K562 (cell line): ENCODE measurements around the gene OCSTAMP. TPM values are rescaled to one million over a fixed set of nuclear protein-coding genes. Genes with fewer than 3 reads are reported as not detected.

ENCODE experiments used
- ATAC-seq: fragments of 200-7000 bp; cut with Tn5 transposase; 3 replicates; pipeline ENCODE4 v1.9.1; 2020; ENCODE audit warnings: moderate library complexity
- BruUV-seq: library from RNA; stranded (reverse); fragments of 400-500 nt; replicated peaks from 2 replicates; lab custom pipeline; 2021; lab: Mats Ljungman, UMichigan
- CTCF ChIA-PET: fragments of 300-600 bp; formaldehyde crosslinking; extraction: SDS; loops from one replicate; lab custom pipeline; 2021; ENCODE audit warnings: low intra/inter-chr PET ratio; lab: Yijun Ruan, JAX
- POLR2A ChIA-PET: fragments of 300-600, 350-650 bp; sonication (Branson Sonifier 250); formaldehyde crosslinking; extraction: SDS; loops from one replicate; lab custom pipeline; 2021; ENCODE audit warnings: antibody characterized with exemption, inconsistent platforms; lab: Yijun Ruan, JAX
- DNase-seq, 4 experiments: peaks; one replicate each; pipeline versions ENCODE4 v3.0.0 to v3.0.0-alpha.2; 2011 to 2018; ENCODE audit warnings: low spot score in 3 of 4, mixed read lengths in 3 of 4; ENCODE audit errors: extremely low read depth in 1 of 4
- FAIRE-seq: peaks from 2 replicates; lab custom pipeline; 2011; peaks lifted over from hg19 to GRCh38; lab: Jason Lieb, UNC
- H2AFZ ChIP-seq: 2 replicates; pipeline ENCODE4 v1.6.0; 2011; ENCODE audit warnings: low read depth, low read length, control low read depth, inconsistent platforms
- H3K27ac ChIP-seq: fragments of 200-600 bp; 3 replicates; pipeline ENCODE4 v1.8.0; 2011; ENCODE audit warnings: low read depth, mild to moderate bottlenecking, control low read depth, inconsistent platforms, low read length, moderate library complexity, mixed read lengths; ENCODE audit errors: extremely low read depth
- H3K27me3 ChIP-seq, 2 experiments: fragments of 300-600 bp in 1 of 2; 2 replicates in 1 of 2; 3 replicates in 1 of 2; pipeline versions ENCODE4 v1.6.0 to v1.8.0; 2011; ENCODE audit warnings: inconsistent platforms in 2 of 2, low read length in 2 of 2, mild to moderate bottlenecking in 1 of 2, mixed read lengths in 1 of 2, moderate library complexity in 1 of 2; ENCODE audit not compliant: control insufficient read depth in 2 of 2, insufficient read depth in 2 of 2
- H3K36me3 ChIP-seq: fragments of 300-600 bp; 3 replicates; pipeline ENCODE4 v1.8.0; 2011; ENCODE audit warnings: mild to moderate bottlenecking, low read length, inconsistent platforms; ENCODE audit not compliant: control insufficient read depth, insufficient read depth
- H3K4me1 ChIP-seq, 2 experiments: fragments of 200-600 bp in 1 of 2; replicated peaks in 1 of 2; 2 replicates in 1 of 2; 3 replicates in 1 of 2; pipeline versions ENCODE4 v1.5.1 to v1.8.0; 2011; ENCODE audit warnings: inconsistent platforms in 2 of 2, low read length in 2 of 2, mild to moderate bottlenecking in 1 of 2, mixed read lengths in 1 of 2, moderate library complexity in 1 of 2; ENCODE audit not compliant: control insufficient read depth in 2 of 2, insufficient read depth in 2 of 2
- H3K4me2 ChIP-seq: 2 replicates; pipeline ENCODE4 v1.6.1; 2011; ENCODE audit warnings: low read length, control low read depth, inconsistent platforms, mixed read lengths; ENCODE audit not compliant: insufficient read depth
- H3K4me3 ChIP-seq: fragments of 200-600 bp; sonication (generic), shearing (Covaris generic); 2 replicates; pipeline ENCODE4 v1.5.1; 2016; ENCODE audit warnings: control low read depth, inconsistent platforms
- H3K79me2 ChIP-seq: fragments of 200-600 bp; 3 replicates; pipeline ENCODE4 v1.8.0; 2011; ENCODE audit warnings: low read length, inconsistent platforms; ENCODE audit not compliant: control insufficient read depth, insufficient read depth
- H3K9ac ChIP-seq, 2 experiments: 2 replicates each; pipeline versions ENCODE4 v1.6.0 to v1.6.1; 2011; ENCODE audit warnings: low read depth in 2 of 2, low read length in 2 of 2, control low read depth in 1 of 2, inconsistent platforms in 1 of 2, mild to moderate bottlenecking in 1 of 2, mixed read lengths in 1 of 2; ENCODE audit not compliant: insufficient read depth in 1 of 2
- H3K9me1 ChIP-seq: one replicate; pipeline ENCODE4 v1.6.0; 2011; ENCODE audit warnings: inconsistent platforms, mild to moderate bottlenecking, low read length, moderate library complexity; ENCODE audit not compliant: control insufficient read depth, insufficient read depth
- H3K9me3 ChIP-seq: replicated peaks from 2 replicates; pipeline ENCODE4 v1.5.1; 2011; ENCODE audit warnings: low read depth, low read length, inconsistent platforms; ENCODE audit not compliant: control insufficient read depth, insufficient read depth
- H4K20me1 ChIP-seq: replicated peaks from 2 replicates; pipeline ENCODE4 v1.6.1; 2011; ENCODE audit warnings: low read length, inconsistent platforms, mixed read lengths; ENCODE audit not compliant: control insufficient read depth, insufficient read depth
- HOMEZ ChIP-seq: fragments of 250-450 bp; sonication (Bioruptor Pico); IDR thresholded peaks from 2 replicates; pipeline ENCODE4 v1.4.0; 2020; ENCODE audit warnings: mild to moderate bottlenecking, moderate library complexity
- NR2F6 ChIP-seq: fragments of 450-650 bp; formaldehyde crosslinking; IDR thresholded peaks from 2 replicates; pipeline ENCODE4 v1.4.0; 2020; ENCODE audit warnings: mild to moderate bottlenecking
- OTX1 ChIP-seq: fragments of 450-650 bp; formaldehyde crosslinking; IDR thresholded peaks from 2 replicates; pipeline ENCODE4 v1.4.0; 2022; ENCODE audit warnings: mild to moderate bottlenecking
- TAF9B ChIP-seq: fragments of 450-650 bp; IDR thresholded peaks from 2 replicates; pipeline ENCODE4 v1.6.1; 2018; ENCODE audit warnings: mild to moderate bottlenecking; ENCODE audit not compliant: partially characterized antibody
- ZNF217 ChIP-seq: sonication (generic); formaldehyde crosslinking; IDR thresholded peaks from 2 replicates; pipeline ENCODE4 v1.8.0; 2022; ENCODE audit warnings: mild to moderate bottlenecking, missing genetic modification reagents
- ZNF395 ChIP-seq: fragments of 200-800 bp; sonication (Bioruptor generic); IDR thresholded peaks from 2 replicates; pipeline ENCODE4 v1.6.1; 2017; ENCODE audit warnings: missing genetic modification characterization, missing compliant biosample characterization
- ZSCAN29 ChIP-seq: fragments of 450-650 bp; IDR thresholded peaks from 2 replicates; pipeline ENCODE4 v1.6.1; 2017
- WGBS: fragments of 100-300 bp; shearing (Covaris generic); methylation state at CpG from one replicate; pipeline ENCODE4 v1.1.6; 2016; ENCODE audit warnings: low coverage, mixed read lengths; ENCODE audit not compliant: insufficient coverage; ENCODE audit errors: missing lambda C conversion rate; 5-methylcytosine and 5-hydroxymethylcytosine counted together
- in situ Hi-C: fragments of 300-500 bp; cut with MboI; formaldehyde crosslinking; loops from 4 replicates; pipeline ENCODE4 v1.15.0; 2018; ENCODE audit warnings: inconsistent platforms, mixed read lengths
- intact Hi-C: fragments of 100-400 bp; cut with micrococcal nuclease; formaldehyde crosslinking; loops from 2 replicates; pipeline ENCODE4 v1.14.2; 2022
- polyA plus RNA-seq, 8 experiments: library from polyadenylated mRNA; depleted of rRNA in 4 of 8; stranded (reverse) in 5 of 8; unstranded in 3 of 8; fragments of >200 nt; fragmentation: Nextera tagmentation in 2 of 8; fragmentation: Illumina TruSeq in 1 of 8; extraction: Ambion mirVana in 2 of 8; extraction: Trizol in 1 of 8; gene quantifications; 2 replicates each; pipeline versions ENCODE4 v1.2.1 to v1.2.3, GENCODE V29; 2011 to 2014; ENCODE audit warnings: inconsistent platforms in 1 of 8, missing spikeins in 1 of 8
- total RNA-seq, 7 experiments: library from RNA; depleted of rRNA in 6 of 7; stranded (reverse); fragments of >200 nt in 6 of 7; fragmentation: Illumina TruSeq in 2 of 7; extraction: Trizol in 2 of 7; gene quantifications; 2 replicates each; pipeline versions ENCODE4 v1.2.1 to v1.2.3, GENCODE V29; 2011 to 2021; ENCODE audit warnings: low replicate concordance in 1 of 7
- TF ChIP-seq, protein P1 (sequence below): sonication (generic); formaldehyde crosslinking; IDR thresholded peaks from 2 replicates; pipeline ENCODE4 v1.8.0; 2022; ENCODE audit warnings: missing genetic modification reagents, mild to moderate bottlenecking, moderate library complexity, borderline replicate concordance

OCSTAMP gene
- total and polyA plus RNA-seq, 9 of the 15 experiments (the other 6 are each of a cell fraction or from before 2014, with no cell fraction given): not detected

DNA sequence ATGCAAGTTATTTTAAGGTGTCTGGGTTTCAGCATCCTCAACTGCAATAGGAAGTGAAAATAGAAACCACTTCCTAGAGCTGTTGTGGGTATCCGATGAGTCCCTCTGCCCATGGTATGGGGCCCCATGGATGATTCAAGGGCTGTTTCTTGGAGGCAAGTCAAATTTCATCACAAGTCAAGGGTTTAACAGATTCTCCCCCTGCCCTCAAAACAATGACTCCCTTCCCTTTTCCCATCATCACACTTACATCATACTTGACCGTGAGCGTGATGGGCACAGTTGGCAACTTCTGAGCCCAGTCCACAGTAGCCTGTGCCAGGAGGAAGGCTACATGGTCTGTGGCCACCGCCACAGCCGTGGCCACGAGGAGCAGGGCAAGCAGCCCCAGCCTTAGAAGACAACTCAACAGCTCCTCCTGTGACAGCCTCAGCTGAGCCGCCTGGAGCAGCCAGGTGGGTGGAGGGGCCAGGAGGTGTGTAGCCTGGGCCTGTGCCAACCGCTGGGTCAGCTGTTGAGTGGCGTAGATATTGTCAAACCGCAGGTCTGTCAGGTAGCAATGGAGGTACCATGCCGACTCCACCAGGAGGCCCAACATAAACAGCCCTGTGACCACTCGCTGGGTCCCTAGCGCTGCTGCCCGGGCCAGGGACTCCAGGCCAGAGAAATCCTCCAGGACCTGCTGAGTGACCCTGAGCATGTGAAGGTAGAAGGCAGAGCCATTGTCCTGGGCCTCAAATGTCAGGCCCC is 5.2 kb downstream of the OCSTAMP start:
- POLR2A ChIA-PET: no interaction called here
- Histone ChIP-seq H3K36me3 (no peaks in the 10 kb centered on the region), H3K4me1 (peaks cover 0 to 15% of the 10 kb centered on the region in 2 experiments; a peak in 1 of 5 replicates), H3K9me1 (no peaks in the 10 kb centered on the region), H3K79me2 (no peaks in the 10 kb centered on the region), H3K27ac (no peak overlapping the region), H2AFZ (no peak overlapping the region), H3K4me2 (no peak overlapping the region), H3K9ac (no peak overlapping the region), H4K20me1 (no peaks in the 10 kb centered on the region), H3K4me3 (no peak overlapping the region), H3K9me3 (no peaks in the 10 kb centered on the region), H3K27me3 (peaks cover 12 to 46% of the 10 kb centered on the region in 2 experiments; a peak in 4 of 5 replicates)
- TF ChIP-seq, protein P1, sequence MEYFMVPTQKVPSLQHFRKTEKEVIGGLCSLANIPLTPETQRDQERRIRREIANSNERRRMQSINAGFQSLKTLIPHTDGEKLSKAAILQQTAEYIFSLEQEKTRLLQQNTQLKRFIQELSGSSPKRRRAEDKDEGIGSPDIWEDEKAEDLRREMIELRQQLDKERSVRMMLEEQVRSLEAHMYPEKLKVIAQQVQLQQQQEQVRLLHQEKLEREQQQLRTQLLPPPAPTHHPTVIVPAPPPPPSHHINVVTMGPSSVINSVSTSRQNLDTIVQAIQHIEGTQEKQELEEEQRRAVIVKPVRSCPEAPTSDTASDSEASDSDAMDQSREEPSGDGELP (CRISPR knock-in tag): 0 out of 2 replicates have a peak, but pooled peaks have one; percentile 16
- no peak for TF ChIP-seq TAF9B
- CTCF ChIA-PET: no interaction called here
- in situ Hi-C loops (no loop called here), intact Hi-C loops (no loop called here)
- WGBS: 4% methylated on average over 13 of the region's 14 CpGs
- ATAC-seq (no peak), DNase-seq (no peak), FAIRE-seq (no peak)
- no TSS peak for BruUV-seq

- H2AFZ ChIP-seq: no peak overlapping the region
- no peak overlapping the region for H3K27ac ChIP-seq
- in situ Hi-C loops (no loop called here), intact Hi-C loops (no loop called here)
- peaks cover 0 to 15% of the 10 kb centered on the region in 2 experiments; a peak in 1 of 5 replicates for H3K4me1 ChIP-seq
- no peaks in the 10 kb centered on the region for H3K79me2 ChIP-seq
- H3K9me1 ChIP-seq: no peaks in the 10 kb centered on the region
- no peak for FAIRE-seq
- no peaks in the 10 kb centered on the region for H3K9me3 ChIP-seq
- BruUV-seq: no TSS peak
- ChIA-PET CTCF (no interaction called here), POLR2A (no interaction called here)
- H3K9ac ChIP-seq: no peak overlapping the region
- peaks cover 9 to 40% of the 10 kb centered on the region in 2 experiments; a peak in 4 of 5 replicates for H3K27me3 ChIP-seq
- H3K36me3 ChIP-seq: no peaks in the 10 kb centered on the region
- 3% methylated on average over 3 of the region's 3 CpGs for WGBS
- no peak overlapping the region for H3K4me2 ChIP-seq
- no peak for ATAC-seq
- H4K20me1 ChIP-seq: no peaks in the 10 kb centered on the region
- H3K4me3 ChIP-seq: no peak overlapping the region
- no peak for DNase-seq
- TF ChIP-seq ZNF395 (CRISPR knock-in tag) (no peak), OTX1 (no peak), HOMEZ (no peak), ZSCAN29 (no peak), ZNF217 (CRISPR knock-in tag) (no peak), NR2F6 (no peak)
These were observed 5.9 kb downstream of the OCSTAMP start for GRCh38 chr20:46544576-46544975.
